WI38 (cell line): Measurements from ENCODE around the gene PIGM.

ENCODE experiments used
- H3K4me3 ChIP-seq: 2 replicates; pipeline ENCODE4 v1.5.1; 2011; ENCODE audit warnings: low read depth, mild to moderate bottlenecking, control low read depth, low read length
- TF ChIP-seq, protein P1 (sequence below): IDR thresholded peaks from 2 replicates; pipeline ENCODE4 v1.5.1; 2012; ENCODE audit warnings: low read depth, mild to moderate bottlenecking, control low read depth, low read length

The PIGM gene

DNA sequence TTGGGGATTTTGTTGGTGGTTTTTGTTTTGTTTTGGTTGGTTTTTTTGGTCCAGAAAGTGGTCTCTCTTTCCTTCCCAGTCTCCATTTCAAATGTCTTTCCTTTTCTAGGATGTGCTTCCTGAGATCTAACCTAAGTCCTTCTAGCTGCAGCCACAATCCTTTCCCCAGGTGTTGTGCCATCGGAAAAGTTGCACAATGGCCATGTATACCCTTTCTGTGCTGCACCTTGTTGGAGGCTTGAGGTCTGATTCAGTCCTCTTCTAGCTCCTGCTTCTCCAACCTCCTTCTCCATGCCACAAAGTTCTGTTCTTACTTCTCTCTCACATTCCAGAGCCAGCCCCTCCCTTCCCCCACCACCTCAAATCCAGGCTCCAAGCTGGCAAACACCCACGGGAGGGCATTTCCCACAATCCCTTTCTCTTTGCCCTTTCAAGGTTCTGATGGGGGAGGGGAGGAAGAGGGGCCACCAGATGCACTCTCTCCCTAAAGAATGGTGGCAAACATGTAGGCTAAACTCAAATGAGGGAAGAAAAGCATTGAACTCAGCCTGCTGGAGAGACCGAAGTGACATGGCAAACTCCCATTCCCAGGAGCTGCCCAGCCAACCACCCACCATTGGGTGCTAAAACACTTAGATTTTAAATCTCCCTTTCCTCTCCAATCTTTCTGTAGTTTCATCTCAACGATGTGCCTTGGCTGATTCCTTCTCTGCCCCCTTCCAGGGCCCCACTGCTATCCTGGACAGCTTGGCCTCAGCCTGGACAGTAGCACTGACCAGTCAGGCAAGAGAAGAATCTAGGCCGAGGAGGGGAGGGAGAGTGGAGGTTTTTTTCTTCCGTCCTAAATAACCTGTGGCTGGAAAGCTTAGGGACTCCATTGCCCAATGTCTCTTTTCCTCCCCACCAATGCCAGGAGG lies 35.3 kb upstream of the PIGM start:
- H3K4me3 ChIP-seq: no peak overlapping the region
- TF ChIP-seq, protein P1, sequence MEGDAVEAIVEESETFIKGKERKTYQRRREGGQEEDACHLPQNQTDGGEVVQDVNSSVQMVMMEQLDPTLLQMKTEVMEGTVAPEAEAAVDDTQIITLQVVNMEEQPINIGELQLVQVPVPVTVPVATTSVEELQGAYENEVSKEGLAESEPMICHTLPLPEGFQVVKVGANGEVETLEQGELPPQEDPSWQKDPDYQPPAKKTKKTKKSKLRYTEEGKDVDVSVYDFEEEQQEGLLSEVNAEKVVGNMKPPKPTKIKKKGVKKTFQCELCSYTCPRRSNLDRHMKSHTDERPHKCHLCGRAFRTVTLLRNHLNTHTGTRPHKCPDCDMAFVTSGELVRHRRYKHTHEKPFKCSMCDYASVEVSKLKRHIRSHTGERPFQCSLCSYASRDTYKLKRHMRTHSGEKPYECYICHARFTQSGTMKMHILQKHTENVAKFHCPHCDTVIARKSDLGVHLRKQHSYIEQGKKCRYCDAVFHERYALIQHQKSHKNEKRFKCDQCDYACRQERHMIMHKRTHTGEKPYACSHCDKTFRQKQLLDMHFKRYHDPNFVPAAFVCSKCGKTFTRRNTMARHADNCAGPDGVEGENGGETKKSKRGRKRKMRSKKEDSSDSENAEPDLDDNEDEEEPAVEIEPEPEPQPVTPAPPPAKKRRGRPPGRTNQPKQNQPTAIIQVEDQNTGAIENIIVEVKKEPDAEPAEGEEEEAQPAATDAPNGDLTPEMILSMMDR: no peak

DNA sequence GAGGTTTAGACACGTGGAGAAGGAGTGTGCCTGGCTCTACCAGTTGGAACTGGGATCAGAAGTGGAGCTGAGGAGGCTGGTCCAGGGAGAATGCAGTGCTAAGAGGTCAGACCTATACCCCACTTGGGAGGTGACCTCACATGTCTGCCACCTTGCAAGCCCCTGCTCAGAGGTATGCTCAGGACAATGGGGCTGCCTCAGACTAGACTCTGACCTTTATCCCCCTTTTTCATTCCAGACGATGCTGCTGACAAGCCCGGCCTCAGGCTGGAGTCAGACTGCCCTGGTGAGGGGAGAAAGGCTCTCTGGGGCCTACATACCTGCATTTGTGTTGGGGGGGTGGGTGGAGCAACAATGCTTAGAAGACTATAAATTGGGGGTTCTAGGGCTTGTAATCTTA lies 33.0 kb upstream of the PIGM start:
- no peak overlapping the region for H3K4me3 ChIP-seq
- TF ChIP-seq, protein P1: no peak

- TF ChIP-seq, protein P1: no peak
- no peak overlapping the region for H3K4me3 ChIP-seq
These were observed 32.4 kb upstream of the PIGM start for GRCh38 chr1:160064164-160064563.

DNA sequence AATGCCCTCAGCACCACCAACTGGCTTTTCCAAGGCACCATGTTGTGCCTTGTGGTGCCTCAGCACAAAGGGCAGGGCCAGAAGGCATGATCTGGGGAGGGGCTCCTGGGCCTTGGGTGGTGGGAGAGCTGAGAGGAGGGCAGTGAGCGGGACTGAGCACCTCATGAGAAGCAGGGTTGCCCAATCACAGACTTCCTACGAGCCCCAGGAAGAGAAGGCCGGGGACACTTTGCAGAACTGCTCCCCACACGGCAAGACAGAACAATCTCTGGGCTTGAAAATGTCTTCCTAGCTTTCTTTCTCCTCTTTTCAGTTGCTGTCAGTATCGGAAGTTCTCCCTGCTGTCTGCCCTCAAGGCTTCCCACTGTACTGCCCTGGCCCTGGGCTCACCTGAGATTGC lies 31.4 kb upstream of the PIGM start:
- TF ChIP-seq, protein P1: no peak
- H3K4me3 ChIP-seq: no peak overlapping the region

- no peak overlapping the region for H3K4me3 ChIP-seq
- TF ChIP-seq, protein P1: no peak
These were observed 30.4 kb upstream of the PIGM start for GRCh38 chr1:160062230-160062532.

- H3K4me3 ChIP-seq: no peak overlapping the region
- TF ChIP-seq, protein P1: no peak
These were observed 29.8 kb upstream of the PIGM start for GRCh38 chr1:160061369-160062229.

- H3K4me3 ChIP-seq: no peak overlapping the region
- TF ChIP-seq, protein P1: no peak
These were observed 26.3 kb upstream of the PIGM start for GRCh38 chr1:160058087-160058486.
